Chondrocyte (in vitro differentiated cells): ENCODE data around the gene SOX6. TPM values are rescaled to one million over a fixed set of nuclear protein-coding genes. Genes with fewer than 3 reads are reported as not detected.

Source experiments
- DNase-seq: peaks from one replicate; pipeline ENCODE4 v3.0.0; 2021; ENCODE audit warnings: mixed read lengths, low spot score
- H3K27ac Mint-ChIP-seq: one replicate; pipeline ENCODE4 v1.8.0; 2021; ENCODE audit warnings: mild to moderate bottlenecking, moderate library complexity, mixed read lengths; ENCODE audit not compliant: unreplicated experiment
- H3K27me3 Mint-ChIP-seq: 2 replicates; pipeline ENCODE4 v1.8.0; 2021; ENCODE audit warnings: low read depth, mixed read lengths
- H3K36me3 Mint-ChIP-seq: 2 replicates; pipeline ENCODE4 v1.8.0; 2021; ENCODE audit warnings: low read depth, mixed read lengths
- H3K4me1 Mint-ChIP-seq: 2 replicates; pipeline ENCODE4 v1.8.0; 2021; ENCODE audit warnings: low read depth, mild to moderate bottlenecking, mixed read lengths
- H3K4me3 Mint-ChIP-seq: one replicate; pipeline ENCODE4 v1.8.0; 2021; ENCODE audit warnings: mild to moderate bottlenecking, moderate library complexity, mixed read lengths; ENCODE audit not compliant: unreplicated experiment
- H3K9me3 Mint-ChIP-seq: 2 replicates; pipeline ENCODE4 v1.8.0; 2021; ENCODE audit warnings: low read depth, mixed read lengths
- CTCF ChIP-seq: fragments of 200-600 bp; sonication (generic); IDR thresholded peaks from 2 replicates; pipeline ENCODE4 v1.5.0; 2021; ENCODE audit warnings: antibody characterized with exemption, mild to moderate bottlenecking, moderate library complexity
- total RNA-seq: library from RNA; stranded (reverse); gene quantifications from 3 replicates; pipeline ENCODE4 v1.2.1, GENCODE V29; 2021

SOX6 gene
- total RNA-seq, 1 donor from 2014 or later, result 29.9 TPM

GRCh38 chr11:16291729-16292128 lies 64.6 kb downstream of the SOX6 start:
- no peaks in the 10 kb centered on the region for H3K27me3 Mint-ChIP-seq
- peaks cover 23% of the 10 kb centered on the region for H3K4me1 Mint-ChIP-seq
- no peaks in the 10 kb centered on the region for H3K9me3 Mint-ChIP-seq
- no peak for DNase-seq
- H3K4me3 Mint-ChIP-seq, result no peak overlapping the region
- no peaks in the 10 kb centered on the region for H3K36me3 Mint-ChIP-seq
- no peak for TF ChIP-seq CTCF
- no peak overlapping the region for H3K27ac Mint-ChIP-seq

GRCh38 chr11:16289541-16289940 lies 66.8 kb downstream of the SOX6 start:
- TF ChIP-seq CTCF, result no peak
- no peaks in the 10 kb centered on the region for H3K36me3 Mint-ChIP-seq
- no peak for DNase-seq
- no peak overlapping the region for H3K4me3 Mint-ChIP-seq
- H3K9me3 Mint-ChIP-seq, result no peaks in the 10 kb centered on the region
- H3K27ac Mint-ChIP-seq, result no peak overlapping the region
- H3K4me1 Mint-ChIP-seq, result peaks cover 16% of the 10 kb centered on the region
- no peaks in the 10 kb centered on the region for H3K27me3 Mint-ChIP-seq

- H3K27me3 Mint-ChIP-seq, result no peaks in the 10 kb centered on the region
- DNase-seq, result no peak
- no peak overlapping the region for H3K27ac Mint-ChIP-seq
- TF ChIP-seq CTCF, result no peak
- H3K4me3 Mint-ChIP-seq, result no peak overlapping the region
- no peaks in the 10 kb centered on the region for H3K9me3 Mint-ChIP-seq
- H3K36me3 Mint-ChIP-seq, result no peaks in the 10 kb centered on the region
- peaks cover 6% of the 10 kb centered on the region for H3K4me1 Mint-ChIP-seq
Measured at GRCh38 chr11:16287630-16288280, 68.6 kb downstream of the SOX6 start.

- TF ChIP-seq CTCF, result no peak
- no peak overlapping the region for H3K27ac Mint-ChIP-seq
- H3K36me3 Mint-ChIP-seq, result no peaks in the 10 kb centered on the region
- no peaks in the 10 kb centered on the region for H3K27me3 Mint-ChIP-seq
- no peak for DNase-seq
- H3K4me3 Mint-ChIP-seq, result no peak overlapping the region
- H3K4me1 Mint-ChIP-seq, result peaks cover 6% of the 10 kb centered on the region
- H3K9me3 Mint-ChIP-seq, result no peaks in the 10 kb centered on the region
Measured at GRCh38 chr11:16286095-16286494, 70.3 kb downstream of the SOX6 start.

- H3K9me3 Mint-ChIP-seq, result no peaks in the 10 kb centered on the region
- no peak overlapping the region for H3K27ac Mint-ChIP-seq
- no peaks in the 10 kb centered on the region for H3K36me3 Mint-ChIP-seq
- DNase-seq, result no peak
- H3K4me1 Mint-ChIP-seq, result peaks cover 11% of the 10 kb centered on the region
- H3K27me3 Mint-ChIP-seq, result no peaks in the 10 kb centered on the region
- H3K4me3 Mint-ChIP-seq, result peak overlapping the region; percentile 1
- TF ChIP-seq CTCF, result no peak
Measured at GRCh38 chr11:16280256-16280682, 76.1 kb downstream of the SOX6 start.
